SK-N-SH treated with all-trans-retinoic acid at 6 μM for 48 hours (cell line): ENCODE results near the gene DIAPH3.

ENCODE experiments used
- ATAC-seq: fragments of 200-7000 bp; cut with Tn5 transposase; 3 replicates; pipeline ENCODE4 v1.9.1; 2020; ENCODE audit warnings: mild to moderate bottlenecking, moderate library complexity
- ARNTL ChIP-seq: fragments of 450-650 bp; formaldehyde crosslinking; IDR thresholded peaks from 2 replicates; pipeline ENCODE4 v1.5.0; 2020; ENCODE audit warnings: low read depth, mild to moderate bottlenecking, moderate library complexity, borderline replicate concordance
- BACH2 ChIP-seq: fragments of 250-450 bp; sonication (Bioruptor Pico); IDR thresholded peaks from 2 replicates; pipeline ENCODE4 v1.9.0; 2021; ENCODE audit warnings: mild to moderate bottlenecking, borderline replicate concordance
- CSDC2 ChIP-seq: fragments of 250-450 bp; sonication (Bioruptor Pico); IDR thresholded peaks from 2 replicates; pipeline ENCODE4 v1.5.0; 2020; ENCODE audit warnings: mild to moderate bottlenecking, moderate library complexity
- ESRRG ChIP-seq: fragments of 250-450 bp; sonication (Bioruptor Pico); IDR thresholded peaks from 2 replicates; pipeline ENCODE4 v1.6.1; 2021; ENCODE audit warnings: mild to moderate bottlenecking
- GLIS3 ChIP-seq: fragments of 250-450 bp; sonication (Bioruptor Pico); IDR thresholded peaks from 2 replicates; pipeline ENCODE4 v1.5.0; 2020; ENCODE audit warnings: mild to moderate bottlenecking, moderate library complexity
- ISL1 ChIP-seq: fragments of 250-450 bp; sonication (Bioruptor Pico); IDR thresholded peaks from 2 replicates; pipeline ENCODE4 v2.1.2; 2022; ENCODE audit warnings: mild to moderate bottlenecking, moderate library complexity
- OSR1 ChIP-seq: fragments of 250-450 bp; sonication (Bioruptor Pico); IDR thresholded peaks from 2 replicates; pipeline ENCODE4 v1.8.0; 2022; ENCODE audit warnings: moderate library complexity, mild to moderate bottlenecking, inconsistent platforms
- PPARA ChIP-seq: fragments of 250-450 bp; sonication (Bioruptor Pico); IDR thresholded peaks from 2 replicates; pipeline ENCODE4 v1.5.0; 2020; ENCODE audit warnings: mild to moderate bottlenecking, borderline replicate concordance
- RARB ChIP-seq: fragments of 250-450 bp; sonication (Bioruptor Pico); IDR thresholded peaks from 2 replicates; pipeline ENCODE4 v1.8.0; 2021; ENCODE audit warnings: mild to moderate bottlenecking, moderate library complexity
- SNAI2 ChIP-seq: fragments of 250-450 bp; sonication (Bioruptor Pico); IDR thresholded peaks from 2 replicates; pipeline ENCODE4 v1.5.0; 2020; ENCODE audit warnings: mild to moderate bottlenecking, moderate library complexity
- TCF4 ChIP-seq: fragments of 250-450 bp; sonication (Bioruptor Pico); IDR thresholded peaks from 2 replicates; pipeline ENCODE4 v1.8.0; 2021; ENCODE audit warnings: mild to moderate bottlenecking, moderate library complexity, borderline replicate concordance
- TOX ChIP-seq: fragments of 250-450 bp; sonication (Bioruptor Pico); IDR thresholded peaks from 2 replicates; pipeline ENCODE4 v1.8.0; 2021; ENCODE audit warnings: mild to moderate bottlenecking, moderate library complexity, borderline replicate concordance
- ZC3H10 ChIP-seq: fragments of 250-450 bp; sonication (Bioruptor Pico); IDR thresholded peaks from 2 replicates; pipeline ENCODE4 v1.5.1; 2021; ENCODE audit warnings: mild to moderate bottlenecking, moderate library complexity
- ZFP3 ChIP-seq: fragments of 250-450 bp; sonication (Bioruptor Pico); IDR thresholded peaks from 2 replicates; pipeline ENCODE4 v1.5.0; 2020; ENCODE audit warnings: mild to moderate bottlenecking, moderate library complexity
- ZFP30 ChIP-seq: fragments of 450-650 bp; formaldehyde crosslinking; IDR thresholded peaks from 2 replicates; pipeline ENCODE4 v1.5.0; 2022; ENCODE audit warnings: mild to moderate bottlenecking, moderate library complexity
- ZNF565 ChIP-seq: fragments of 450-650 bp; formaldehyde crosslinking; conservative IDR thresholded peaks from 2 replicates; pipeline ENCODE4 v1.5.0; 2020; ENCODE audit warnings: low read depth, mild to moderate bottlenecking, moderate library complexity
- ZNF70 ChIP-seq: fragments of 450-650 bp; formaldehyde crosslinking; IDR thresholded peaks from 2 replicates; pipeline ENCODE4 v1.5.0; 2020; ENCODE audit warnings: mild to moderate bottlenecking, moderate library complexity
- ZNF8 ChIP-seq: fragments of 450-650 bp; formaldehyde crosslinking; IDR thresholded peaks from 2 replicates; pipeline ENCODE4 v1.5.0; 2020; ENCODE audit warnings: mild to moderate bottlenecking, moderate library complexity
- TF ChIP-seq, protein P1 (sequence below): fragments of 250-450 bp; sonication (Bioruptor Pico); IDR thresholded peaks from 2 replicates; pipeline ENCODE4 v1.5.1; 2020; ENCODE audit warnings: low read depth, mild to moderate bottlenecking, moderate library complexity
- TF ChIP-seq, protein P2 (sequence below): fragments of 250-450 bp; sonication (Bioruptor Pico); IDR thresholded peaks from 2 replicates; pipeline ENCODE4 v1.5.0; 2020; ENCODE audit warnings: mild to moderate bottlenecking, moderate library complexity
- TF ChIP-seq, protein P3 (sequence below): fragments of 250-450 bp; sonication (Bioruptor Pico); IDR thresholded peaks from 2 replicates; pipeline ENCODE4 v1.8.0; 2020; ENCODE audit warnings: mild to moderate bottlenecking, moderate library complexity, borderline replicate concordance

The DIAPH3 gene

DNA sequence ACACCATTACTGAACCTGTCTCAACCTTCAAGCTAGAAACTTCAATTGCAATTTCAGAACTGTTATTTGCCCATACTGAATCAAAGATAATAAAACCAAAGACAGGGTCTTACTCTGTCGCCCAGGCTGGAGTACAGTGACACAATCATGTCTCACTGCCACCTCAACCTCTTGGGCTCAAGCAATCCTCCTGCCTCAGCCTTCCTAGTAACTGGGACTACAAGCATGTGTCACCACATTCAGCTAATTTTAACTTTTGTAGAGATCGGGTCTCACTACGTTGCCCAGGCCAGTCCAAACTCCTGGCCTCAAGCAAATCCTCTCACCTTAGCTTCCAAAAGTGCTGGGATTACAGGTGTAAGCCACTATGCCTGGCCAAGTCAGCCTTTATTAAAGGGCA is 143.4 kb downstream of the DIAPH3 start:
- no peak for TF ChIP-seq PPARA (CRISPR knock-in tag)
- TF ChIP-seq ZNF8 (CRISPR knock-in tag): no peak
- no peak for TF ChIP-seq ZFP3
- TF ChIP-seq, protein P1, sequence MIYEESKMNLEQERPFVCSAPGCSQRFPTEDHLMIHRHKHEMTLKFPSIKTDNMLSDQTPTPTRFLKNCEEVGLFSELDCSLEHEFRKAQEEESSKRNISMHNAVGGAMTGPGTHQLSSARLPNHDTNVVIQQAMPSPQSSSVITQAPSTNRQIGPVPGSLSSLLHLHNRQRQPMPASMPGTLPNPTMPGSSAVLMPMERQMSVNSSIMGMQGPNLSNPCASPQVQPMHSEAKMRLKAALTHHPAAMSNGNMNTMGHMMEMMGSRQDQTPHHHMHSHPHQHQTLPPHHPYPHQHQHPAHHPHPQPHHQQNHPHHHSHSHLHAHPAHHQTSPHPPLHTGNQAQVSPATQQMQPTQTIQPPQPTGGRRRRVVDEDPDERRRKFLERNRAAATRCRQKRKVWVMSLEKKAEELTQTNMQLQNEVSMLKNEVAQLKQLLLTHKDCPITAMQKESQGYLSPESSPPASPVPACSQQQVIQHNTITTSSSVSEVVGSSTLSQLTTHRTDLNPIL (CRISPR knock-in tag): no peak
- TF ChIP-seq, protein P2, sequence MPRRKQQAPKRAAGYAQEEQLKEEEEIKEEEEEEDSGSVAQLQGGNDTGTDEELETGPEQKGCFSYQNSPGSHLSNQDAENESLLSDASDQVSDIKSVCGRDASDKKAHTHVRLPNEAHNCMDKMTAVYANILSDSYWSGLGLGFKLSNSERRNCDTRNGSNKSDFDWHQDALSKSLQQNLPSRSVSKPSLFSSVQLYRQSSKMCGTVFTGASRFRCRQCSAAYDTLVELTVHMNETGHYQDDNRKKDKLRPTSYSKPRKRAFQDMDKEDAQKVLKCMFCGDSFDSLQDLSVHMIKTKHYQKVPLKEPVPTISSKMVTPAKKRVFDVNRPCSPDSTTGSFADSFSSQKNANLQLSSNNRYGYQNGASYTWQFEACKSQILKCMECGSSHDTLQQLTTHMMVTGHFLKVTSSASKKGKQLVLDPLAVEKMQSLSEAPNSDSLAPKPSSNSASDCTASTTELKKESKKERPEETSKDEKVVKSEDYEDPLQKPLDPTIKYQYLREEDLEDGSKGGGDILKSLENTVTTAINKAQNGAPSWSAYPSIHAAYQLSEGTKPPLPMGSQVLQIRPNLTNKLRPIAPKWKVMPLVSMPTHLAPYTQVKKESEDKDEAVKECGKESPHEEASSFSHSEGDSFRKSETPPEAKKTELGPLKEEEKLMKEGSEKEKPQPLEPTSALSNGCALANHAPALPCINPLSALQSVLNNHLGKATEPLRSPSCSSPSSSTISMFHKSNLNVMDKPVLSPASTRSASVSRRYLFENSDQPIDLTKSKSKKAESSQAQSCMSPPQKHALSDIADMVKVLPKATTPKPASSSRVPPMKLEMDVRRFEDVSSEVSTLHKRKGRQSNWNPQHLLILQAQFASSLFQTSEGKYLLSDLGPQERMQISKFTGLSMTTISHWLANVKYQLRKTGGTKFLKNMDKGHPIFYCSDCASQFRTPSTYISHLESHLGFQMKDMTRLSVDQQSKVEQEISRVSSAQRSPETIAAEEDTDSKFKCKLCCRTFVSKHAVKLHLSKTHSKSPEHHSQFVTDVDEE (CRISPR knock-in tag): no peak
- ATAC-seq: no peak

DNA sequence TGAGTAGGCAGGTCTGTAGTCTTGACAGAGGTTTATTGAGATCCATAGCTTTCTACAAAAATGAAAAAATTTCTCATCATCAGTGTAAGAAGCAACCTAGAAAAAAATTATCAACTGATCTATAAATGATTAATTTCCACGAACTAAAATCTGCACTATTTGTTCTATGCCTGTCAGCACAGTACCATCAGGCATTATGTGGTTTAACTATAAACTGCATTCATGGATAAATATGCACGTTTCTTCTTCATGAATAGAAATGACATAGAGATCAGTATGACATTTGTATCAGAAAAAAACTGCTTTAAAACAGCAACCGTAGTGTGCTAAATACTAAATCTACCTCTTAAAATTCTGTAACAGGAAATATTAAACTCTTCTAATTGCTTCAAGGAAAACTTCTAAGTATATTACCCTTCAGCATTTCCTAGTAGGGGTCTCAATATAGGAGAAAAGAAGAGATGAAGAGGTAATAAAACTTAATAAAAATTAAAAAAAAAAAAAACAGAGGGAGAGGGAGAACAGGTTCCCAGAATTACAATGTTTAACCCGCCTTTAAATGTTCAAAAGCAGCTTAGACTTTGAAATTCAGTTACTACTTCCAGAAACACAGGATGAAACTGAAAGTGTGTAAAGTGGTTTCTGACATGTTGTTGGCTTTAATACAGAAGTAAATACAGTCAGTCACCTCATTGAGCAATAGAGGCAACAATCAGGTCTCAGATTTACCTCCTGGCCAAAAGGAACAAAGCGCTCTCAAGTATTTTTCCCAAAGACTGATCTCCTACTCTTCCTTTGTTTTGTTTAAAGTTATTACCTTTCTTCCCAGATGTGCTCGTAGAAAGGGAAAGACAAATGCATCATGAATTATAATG is 144.4 kb downstream of the DIAPH3 start:
- ATAC-seq: peak; percentile 32; the same call in 2 of the 3 replicates
- TF ChIP-seq ISL1 (no peak), BACH2 (CRISPR knock-in tag) (no peak), GLIS3 (CRISPR knock-in tag) (no peak), ZFP30 (CRISPR knock-in tag) (no peak), SNAI2 (CRISPR knock-in tag) (no peak), TOX (CRISPR knock-in tag) (no peak), ESRRG (no peak), PPARA (CRISPR knock-in tag) (no peak), ZNF565 (CRISPR knock-in tag) (no peak), RARB (CRISPR knock-in tag) (no peak)
- TF ChIP-seq, protein P3, sequence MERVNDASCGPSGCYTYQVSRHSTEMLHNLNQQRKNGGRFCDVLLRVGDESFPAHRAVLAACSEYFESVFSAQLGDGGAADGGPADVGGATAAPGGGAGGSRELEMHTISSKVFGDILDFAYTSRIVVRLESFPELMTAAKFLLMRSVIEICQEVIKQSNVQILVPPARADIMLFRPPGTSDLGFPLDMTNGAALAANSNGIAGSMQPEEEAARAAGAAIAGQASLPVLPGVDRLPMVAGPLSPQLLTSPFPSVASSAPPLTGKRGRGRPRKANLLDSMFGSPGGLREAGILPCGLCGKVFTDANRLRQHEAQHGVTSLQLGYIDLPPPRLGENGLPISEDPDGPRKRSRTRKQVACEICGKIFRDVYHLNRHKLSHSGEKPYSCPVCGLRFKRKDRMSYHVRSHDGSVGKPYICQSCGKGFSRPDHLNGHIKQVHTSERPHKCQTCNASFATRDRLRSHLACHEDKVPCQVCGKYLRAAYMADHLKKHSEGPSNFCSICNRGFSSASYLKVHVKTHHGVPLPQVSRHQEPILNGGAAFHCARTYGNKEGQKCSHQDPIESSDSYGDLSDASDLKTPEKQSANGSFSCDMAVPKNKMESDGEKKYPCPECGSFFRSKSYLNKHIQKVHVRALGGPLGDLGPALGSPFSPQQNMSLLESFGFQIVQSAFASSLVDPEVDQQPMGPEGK (CRISPR knock-in tag): no peak
- TF ChIP-seq, protein P2 (CRISPR knock-in tag): no peak
- TF ChIP-seq, all 23 proteins: peak for 0

DNA sequence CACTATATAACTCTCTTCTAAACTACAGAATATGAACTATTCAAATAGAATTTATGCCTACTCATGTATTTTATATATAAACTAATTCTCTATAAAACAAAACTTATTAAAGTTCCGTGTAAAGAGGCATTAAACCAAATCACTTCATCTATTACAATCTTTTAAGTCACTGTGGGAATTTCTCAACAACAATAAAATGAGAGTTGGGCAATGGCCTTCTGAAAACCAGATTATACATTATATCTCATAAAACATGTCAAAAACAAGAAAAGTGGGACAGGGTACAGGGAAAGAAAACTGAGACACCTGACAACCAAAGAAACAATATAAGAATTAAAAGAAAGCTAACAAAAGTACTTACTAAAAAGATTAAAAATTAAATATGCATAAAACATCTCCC is 145.2 kb downstream of the DIAPH3 start:
- TF ChIP-seq, protein P1 (CRISPR knock-in tag): no peak
- TF ChIP-seq ZNF70 (CRISPR knock-in tag) (no peak), TCF4 (CRISPR knock-in tag) (no peak), ARNTL (no peak), SNAI2 (CRISPR knock-in tag) (no peak), ESRRG (no peak), CSDC2 (no peak), GLIS3 (CRISPR knock-in tag) (no peak), ZFP3 (no peak), OSR1 (CRISPR knock-in tag) (no peak), ZFP30 (CRISPR knock-in tag) (no peak), RARB (CRISPR knock-in tag) (no peak), ZC3H10 (no peak)
- TF ChIP-seq, protein P3 (CRISPR knock-in tag): no peak
- no peak for ATAC-seq
